HG02763 (cell line): Measurements from ENCODE around the gene NPBWR2.
"Not testable (repeated sequence)": the region's sequence is repeated elsewhere in the genome, so short reads cannot be mapped to it uniquely, and the experiment has no call there.

ENCODE experiments used
- ATAC-seq: cut with Tn5 transposase; IDR thresholded peaks from one replicate; pipeline ENCODE4 v1.9.1; 2021; ENCODE audit warnings: mild to moderate bottlenecking, moderate library complexity; ENCODE audit not compliant: unreplicated experiment

The NPBWR2 gene

GRCh38 chr20:64104667-64105451 lies 2.5 kb downstream of the NPBWR2 start:
- no peak for ATAC-seq

- no peak for ATAC-seq
Observed at GRCh38 chr20:64103871-64104666, 3.3 kb downstream of the NPBWR2 start.

GRCh38 chr20:64102647-64103354 lies 4.6 kb downstream of the NPBWR2 start:
- ATAC-seq, result no peak

GRCh38 chr20:64101731-64102621 lies 5.4 kb downstream of the NPBWR2 start:
- no peak for ATAC-seq

- ATAC-seq, result no peak
Observed at GRCh38 chr20:64100946-64101688, 6.2 kb downstream of the NPBWR2 start.

GRCh38 chr20:64100566-64100888 lies 6.8 kb downstream of the NPBWR2 start:
- ATAC-seq, result no peak

GRCh38 chr20:64099880-64100565 lies 7.3 kb downstream of the NPBWR2 start:
- ATAC-seq, result no peak

GRCh38 chr20:64099086-64099786 lies 8.1 kb downstream of the NPBWR2 start:
- ATAC-seq, result no peak

- ATAC-seq, result no peak
Observed at GRCh38 chr20:64098471-64099013, 8.8 kb downstream of the NPBWR2 start.

- no peak for ATAC-seq
Observed at GRCh38 chr20:64096535-64096934, 10.8 kb downstream of the NPBWR2 start.

GRCh38 chr20:64095927-64096326 lies 11.4 kb downstream of the NPBWR2 start:
- no peak for ATAC-seq

GRCh38 chr20:64095455-64095854 lies 11.9 kb downstream of the NPBWR2 start:
- ATAC-seq, result no peak

- no peak for ATAC-seq
Observed at GRCh38 chr20:64093013-64093503, 14.3 kb downstream of the NPBWR2 start.

- ATAC-seq, result no peak
Observed at GRCh38 chr20:64092258-64093012, 14.9 kb downstream of the NPBWR2 start.

GRCh38 chr20:64091770-64092169 lies 15.6 kb downstream of the NPBWR2 start:
- no peak for ATAC-seq

- ATAC-seq, result no peak
Observed at GRCh38 chr20:64091340-64091739, 16.0 kb downstream of the NPBWR2 start.

GRCh38 chr20:64090165-64090564 lies 17.2 kb downstream of the NPBWR2 start:
- ATAC-seq, result no peak

- ATAC-seq, result not testable (repeated sequence)
Observed at GRCh38 chr20:64088586-64088985, 18.8 kb downstream of the NPBWR2 start.
